HepG2 (cell line): ENCODE data around the gene IGF2BP3. TPM values are rescaled to one million over a fixed set of nuclear protein-coding genes. Genes with fewer than 3 reads are reported as not detected.
A peak's percentile ranks its signal among the peaks of the same experiment; 100 is the strongest.

ENCODE experiments used
- BORCS8-MEF2B ChIP-seq: sonication (generic); formaldehyde crosslinking; IDR thresholded peaks from 2 replicates; pipeline ENCODE4 v1.8.0; 2022; ENCODE audit warnings: mild to moderate bottlenecking, missing genetic modification reagents
- CCDC6 ChIP-seq: sonication (generic); formaldehyde crosslinking; IDR thresholded peaks from 2 replicates; pipeline ENCODE4 v1.8.1; 2022; ENCODE audit warnings: mild to moderate bottlenecking, missing genetic modification reagents, moderate library complexity
- DZIP1 ChIP-seq: sonication (generic); formaldehyde crosslinking; IDR thresholded peaks from 2 replicates; pipeline ENCODE4 v1.5.0; 2020; ENCODE audit warnings: mild to moderate bottlenecking, missing genetic modification reagents
- ELK4 ChIP-seq: sonication (generic); formaldehyde crosslinking; IDR thresholded peaks from 2 replicates; pipeline ENCODE4 v1.9.0; 2021; ENCODE audit warnings: missing genetic modification reagents, borderline replicate concordance
- FOXO4 ChIP-seq: sonication (generic); formaldehyde crosslinking; conservative IDR thresholded peaks from 2 replicates; pipeline ENCODE4 v1.8.1; 2023; ENCODE audit warnings: missing genetic modification reagents
- HNF1B ChIP-seq: sonication (generic); formaldehyde crosslinking; IDR thresholded peaks from 2 replicates; pipeline ENCODE4 v1.5.1; 2020; ENCODE audit warnings: mild to moderate bottlenecking, moderate library complexity, missing genetic modification reagents
- NR2F1 ChIP-seq, 2 experiments: fragments of 450-650 bp in 1 of 2; formaldehyde crosslinking in 1 of 2; IDR thresholded peaks; 2 replicates each; pipeline versions ENCODE4 v1.5.0 to v1.6.1; 2016 to 2020; ENCODE audit warnings: mild to moderate bottlenecking in 1 of 2, missing compliant biosample characterization in 1 of 2, missing genetic modification reagents in 1 of 2, moderate library complexity in 1 of 2
- POLR2G ChIP-seq: fragments of 200-400 bp; formaldehyde crosslinking; IDR thresholded peaks from 2 replicates; pipeline ENCODE4 v1.6.1; 2018; ENCODE audit warnings: mild to moderate bottlenecking, low read depth, low read length, moderate library complexity
- RFXAP ChIP-seq: sonication (generic); formaldehyde crosslinking; IDR thresholded peaks from 2 replicates; pipeline ENCODE4 v1.4.0; 2020; ENCODE audit warnings: missing genetic modification reagents, borderline replicate concordance
- SALL2 ChIP-seq: sonication (generic); formaldehyde crosslinking; IDR thresholded peaks from 2 replicates; pipeline ENCODE4 v1.8.1; 2023; ENCODE audit warnings: mild to moderate bottlenecking, missing genetic modification reagents, inconsistent platforms
- TSC22D2 ChIP-seq: sonication (generic); formaldehyde crosslinking; IDR thresholded peaks from 2 replicates; pipeline ENCODE4 v1.5.1; 2020; ENCODE audit warnings: missing genetic modification reagents, mild to moderate bottlenecking, borderline replicate concordance
- XRCC5 ChIP-seq: fragments of 200-400 bp; formaldehyde crosslinking; optimal IDR thresholded peaks from 2 replicates; pipeline ENCODE3; 2017; ENCODE audit warnings: mild to moderate bottlenecking, low read length
- ZBTB10 ChIP-seq: sonication (generic); formaldehyde crosslinking; IDR thresholded peaks from 2 replicates; pipeline ENCODE4 v1.4.0; 2020; ENCODE audit warnings: missing genetic modification reagents, borderline replicate concordance
- ZNF124 ChIP-seq: sonication (generic); formaldehyde crosslinking; IDR thresholded peaks from 2 replicates; pipeline ENCODE4 v1.4.0; 2020; ENCODE audit warnings: missing genetic modification reagents
- ZNF20 ChIP-seq: sonication (generic); formaldehyde crosslinking; IDR thresholded peaks from 2 replicates; pipeline ENCODE4 v1.4.0; 2020; ENCODE audit warnings: mild to moderate bottlenecking, moderate library complexity, missing genetic modification reagents
- ZNF235 ChIP-seq: sonication (generic); formaldehyde crosslinking; IDR thresholded peaks from 2 replicates; pipeline ENCODE4 v1.8.1; 2023; ENCODE audit warnings: mild to moderate bottlenecking, missing genetic modification reagents, borderline replicate concordance
- ZNF317 ChIP-seq: sonication (generic); formaldehyde crosslinking; IDR thresholded peaks from 2 replicates; pipeline ENCODE4 v1.5.0; 2020; ENCODE audit warnings: mild to moderate bottlenecking, missing genetic modification reagents
- ZNF468 ChIP-seq: sonication (generic); formaldehyde crosslinking; IDR thresholded peaks from 2 replicates; pipeline ENCODE4 v1.8.0; 2022; ENCODE audit warnings: mild to moderate bottlenecking, moderate library complexity, missing genetic modification reagents
- polyA plus RNA-seq, 8 experiments: library from polyadenylated mRNA; depleted of rRNA in 3 of 8; stranded (reverse) in 7 of 8; unstranded in 1 of 8; fragments of >200 nt; fragmentation: Illumina TruSeq in 4 of 8; extraction: Trizol in 4 of 8; gene quantifications; 2 replicates each; pipeline versions ENCODE4 v1.2.1 to v1.2.3, GENCODE V29; 2011 to 2016; ENCODE audit warnings: low read depth in 4 of 8, missing spikeins in 1 of 8, mixed read lengths in 1 of 8; ENCODE audit not compliant: insufficient read depth in 1 of 8
- total RNA-seq, 5 experiments: library from RNA; depleted of rRNA; stranded (reverse); fragments of >200 nt; fragmentation: Illumina TruSeq; extraction: Trizol; gene quantifications; 2 replicates each; pipeline ENCODE4 v1.2.3, GENCODE V29; 2016; ENCODE audit warnings: low read depth in 1 of 5

The IGF2BP3 gene
- total and polyA plus RNA-seq, 2 of the 13 experiments (the other 11 are each of a cell fraction or from before 2014, with no cell fraction given) = 37.7 to 39.5 TPM

GRCh38 chr7:23469150-23469960 is 936 bp downstream of the IGF2BP3 start (continued):
- TF ChIP-seq XRCC5 (peak; percentile 11), DZIP1 (CRISPR knock-in tag) (0 out of 2 replicates have a peak, but pooled peaks have one; percentile 63), CCDC6 (CRISPR knock-in tag) (peak; percentile 35; the same call in 1 of the 2 replicates), TSC22D2 (CRISPR knock-in tag) (no peak), SALL2 (CRISPR knock-in tag) (peak; percentile 23; the same call in 1 of the 2 replicates), ZNF124 (CRISPR knock-in tag) (no peak), ZNF468 (0 out of 2 replicates have a peak, but pooled peaks have one; percentile 21), NR2F1 (CRISPR knock-in tag; IDR thresholded peaks at IDR 0.05) (no peak), FOXO4 (CRISPR knock-in tag) (no peak), HNF1B (no peak), BORCS8-MEF2B (0 out of 2 replicates have a peak, but pooled peaks have one; percentile 38), POLR2G (peak; percentile 51), ELK4 (CRISPR knock-in tag) (no peak), ZNF235 (CRISPR knock-in tag) (0 out of 2 replicates have a peak, but pooled peaks have one; percentile 45), ZNF317 (CRISPR knock-in tag) (no peak), ZBTB10 (CRISPR knock-in tag) (0 out of 2 replicates have a peak, but pooled peaks have one; percentile 23), ZNF20 (CRISPR knock-in tag) (no peak), RFXAP (CRISPR knock-in tag) (no peak)
